PC-3 (cell line): ENCODE measurements around the gene INVS. TPM values are rescaled to one million over a fixed set of nuclear protein-coding genes. Genes with fewer than 3 reads are reported as not detected.

Experiments used
- ATAC-seq: fragments of 200-7000 bp; cut with Tn5 transposase; 2 replicates; pipeline ENCODE4 v1.9.1; 2020; ENCODE audit warnings: mild to moderate bottlenecking, moderate library complexity
- BruUV-seq: library from RNA; stranded (reverse); fragments of 400-500 nt; replicated peaks from 2 replicates; lab custom pipeline; 2021; lab: Mats Ljungman, UMichigan
- CTCF ChIA-PET: fragments of 300-600 bp; sonication (Branson Sonifier 250); formaldehyde crosslinking; loops from one replicate; lab custom pipeline; 2022; ENCODE audit warnings: antibody characterized with exemption; lab: Charles Lee
- POLR2A ChIA-PET: fragments of 300-600 bp; sonication (Branson Sonifier 250); formaldehyde crosslinking; loops from one replicate; lab custom pipeline; 2022; ENCODE audit warnings: antibody characterized with exemption; ENCODE audit not compliant: unreplicated experiment; lab: Charles Lee
- DNase-seq: peaks from one replicate; pipeline ENCODE4 v3.0.0-alpha.2; 2015
- H2AFZ ChIP-seq: fragments of 300-600 bp; sonication (generic); 2 replicates; pipeline ENCODE4 v1.6.0; 2016; ENCODE audit warnings: antibody characterized with exemption, low read length
- H3F3A ChIP-seq: fragments of 300-600 bp; sonication (generic); one replicate; pipeline ENCODE4 v1.6.0; 2017; ENCODE audit warnings: antibody characterized with exemption, low read length, control low read depth, mild to moderate bottlenecking; ENCODE audit not compliant: unreplicated experiment
- H3K27ac ChIP-seq: fragments of 300-600 bp; sonication (generic); 2 replicates; pipeline ENCODE4 v1.5.1; 2016; ENCODE audit warnings: mild to moderate bottlenecking, low read length
- H3K27me3 ChIP-seq: fragments of 300-600 bp; sonication (generic); 2 replicates; pipeline ENCODE4 v1.6.1; 2016; ENCODE audit warnings: low read length, mixed read lengths
- H3K36me3 ChIP-seq: fragments of 300-600 bp; sonication (generic); 2 replicates; pipeline ENCODE4 v1.6.1; 2016; ENCODE audit warnings: low read depth, mixed run types, low read length, mixed read lengths
- H3K4me1 ChIP-seq: fragments of 300-600 bp; sonication (generic); 2 replicates; pipeline ENCODE4 v1.5.1; 2016; ENCODE audit warnings: low read length; ENCODE audit not compliant: insufficient read depth
- H3K4me2 ChIP-seq: fragments of 300-600 bp; sonication (generic); 2 replicates; pipeline ENCODE4 v1.6.0; 2016; ENCODE audit warnings: low read length
- H3K4me3 ChIP-seq: fragments of 300-600 bp; sonication (generic); 2 replicates; pipeline ENCODE4 v1.5.1; 2016; ENCODE audit warnings: mild to moderate bottlenecking, low read length, mixed read lengths
- H3K79me2 ChIP-seq: fragments of 300-600 bp; sonication (generic); 2 replicates; pipeline ENCODE4 v1.6.1; 2017; ENCODE audit warnings: low read length, mixed read lengths
- H3K9ac ChIP-seq: fragments of 300-600 bp; sonication (generic); 2 replicates; pipeline ENCODE4 v1.6.0; 2016; ENCODE audit warnings: mild to moderate bottlenecking, low read length
- H3K9me2 ChIP-seq: fragments of 300-600 bp; sonication (generic); replicated peaks from 2 replicates; pipeline ENCODE4 v1.6.1; 2016; ENCODE audit warnings: mixed run types, low read length, mixed read lengths
- H3K9me3 ChIP-seq: fragments of 300-600 bp; sonication (generic); 2 replicates; pipeline ENCODE4 v1.6.1; 2016; ENCODE audit warnings: low read length, mixed read lengths
- H4K20me1 ChIP-seq: fragments of 300-600 bp; sonication (generic); 2 replicates; pipeline ENCODE4 v1.6.1; 2016; ENCODE audit warnings: low read length, mixed read lengths
- CTCF ChIP-seq: fragments of 300-600 bp; sonication (generic); conservative IDR thresholded peaks from 2 replicates; pipeline ENCODE4 v1.5.1; 2017; ENCODE audit warnings: antibody characterized with exemption, low read depth, mild to moderate bottlenecking, low read length
- EZH2 ChIP-seq: fragments of 300-600 bp; sonication (generic); IDR thresholded peaks from one replicate; pipeline ENCODE4 v1.6.1; 2017; ENCODE audit warnings: antibody characterized with exemption, mild to moderate bottlenecking, low read length; ENCODE audit not compliant: unreplicated experiment
- EZH2phosphoT487 ChIP-seq: fragments of 300-600 bp; sonication (generic); IDR thresholded peaks from 2 replicates; pipeline ENCODE4 v1.6.1; 2018; ENCODE audit warnings: mild to moderate bottlenecking, antibody characterized with exemption, low read length, borderline replicate concordance
- intact Hi-C: fragments of 100-400 bp; cut with micrococcal nuclease; formaldehyde crosslinking; loops from 2 replicates; pipeline ENCODE4 v1.9.0; 2023
- total RNA-seq: library from RNA; depleted of rRNA; stranded (reverse); fragments of >200 nt; gene quantifications from 2 replicates; pipeline ENCODE4 v1.2.3, GENCODE V29; 2014

The INVS gene
- total RNA-seq, 1 experiment from 2014 or later: 8.9 TPM

GRCh38 chr9:100196215-100196614 lies 97.2 kb downstream of the INVS start:
- H3K4me3 ChIP-seq: no peak overlapping the region
- H3K4me1 ChIP-seq: no peaks in the 10 kb centered on the region
- no peak overlapping the region for H3K9ac ChIP-seq
- H4K20me1 ChIP-seq: no peaks in the 10 kb centered on the region
- H3K36me3 ChIP-seq: no peaks in the 10 kb centered on the region
- ATAC-seq (no peak), DNase-seq (no peak)
- BruUV-seq: no TSS peak
- no peak overlapping the region for H3K4me2 ChIP-seq
- H3K79me2 ChIP-seq: no peaks in the 10 kb centered on the region
- H2AFZ ChIP-seq: no peak overlapping the region
- H3F3A ChIP-seq: no peaks in the 10 kb centered on the region
- no peaks in the 10 kb centered on the region for H3K9me2 ChIP-seq
- POLR2A ChIA-PET: no interaction called here
- intact Hi-C loops: no loop called here
- TF ChIP-seq CTCF (no peak), EZH2phosphoT487 (no peak), EZH2 (no peak)
- no peaks in the 10 kb centered on the region for H3K27me3 ChIP-seq
- H3K27ac ChIP-seq: no peak overlapping the region
- CTCF ChIA-PET: no interaction called here
- no peaks in the 10 kb centered on the region for H3K9me3 ChIP-seq

- ChIA-PET POLR2A (no interaction called here), CTCF (no interaction called here)
- no peaks in the 10 kb centered on the region for H3F3A ChIP-seq
- ATAC-seq (no peak), DNase-seq (no peak)
- H3K9me2 ChIP-seq: no peaks in the 10 kb centered on the region
- H4K20me1 ChIP-seq: no peaks in the 10 kb centered on the region
- H3K4me3 ChIP-seq: no peak overlapping the region
- H3K27ac ChIP-seq: no peak overlapping the region
- H3K79me2 ChIP-seq: no peaks in the 10 kb centered on the region
- H3K4me2 ChIP-seq: no peak overlapping the region
- BruUV-seq: no TSS peak
- H3K36me3 ChIP-seq: no peaks in the 10 kb centered on the region
- H3K9me3 ChIP-seq: no peaks in the 10 kb centered on the region
- H3K27me3 ChIP-seq: no peaks in the 10 kb centered on the region
- H2AFZ ChIP-seq: no peak overlapping the region
- TF ChIP-seq CTCF (no peak), EZH2phosphoT487 (no peak), EZH2 (no peak)
- H3K4me1 ChIP-seq: no peaks in the 10 kb centered on the region
- no peak overlapping the region for H3K9ac ChIP-seq
- intact Hi-C loops: no loop called here
Measured at GRCh38 chr9:100196828-100197227, 97.8 kb downstream of the INVS start.

- intact Hi-C loops: no loop called here
- POLR2A ChIA-PET: no interaction called here
- BruUV-seq: no TSS peak
Measured at GRCh38 chr9:100197553-100197952, 98.5 kb downstream of the INVS start.

More at GRCh38 chr9:100197553-100197952, 98.5 kb downstream of the INVS start:
- Histone ChIP-seq H3K9ac (no peak overlapping the region), H3K4me1 (no peaks in the 10 kb centered on the region), H4K20me1 (no peaks in the 10 kb centered on the region), H3K4me3 (no peak overlapping the region), H3K27me3 (no peaks in the 10 kb centered on the region), H3K79me2 (no peaks in the 10 kb centered on the region), H3K36me3 (no peaks in the 10 kb centered on the region), H3K9me3 (no peaks in the 10 kb centered on the region), H2AFZ (no peak overlapping the region), H3K9me2 (no peaks in the 10 kb centered on the region), H3K4me2 (no peak overlapping the region), H3F3A (no peaks in the 10 kb centered on the region), H3K27ac (no peak overlapping the region)
- TF ChIP-seq EZH2phosphoT487: no peak
- no peak for TF ChIP-seq EZH2
- TF ChIP-seq CTCF: no peak
- CTCF ChIA-PET: no interaction called here
- ATAC-seq (no peak), DNase-seq (no peak)
